GM10266 (cell line): Measurements from ENCODE around the gene TMEM79.

ENCODE experiments used
- DNase-seq: peaks from one replicate; pipeline ENCODE4 v3.0.0; 2012; ENCODE audit errors: extremely low spot score
- TF ChIP-seq, protein P1 (sequence below): IDR thresholded peaks from 2 replicates; pipeline ENCODE4 v1.5.1; 2012; ENCODE audit warnings: mild to moderate bottlenecking, low read depth; ENCODE audit not compliant: control insufficient read depth, insufficient read depth; ENCODE audit errors: missing control alignments

TMEM79 gene, protein sequence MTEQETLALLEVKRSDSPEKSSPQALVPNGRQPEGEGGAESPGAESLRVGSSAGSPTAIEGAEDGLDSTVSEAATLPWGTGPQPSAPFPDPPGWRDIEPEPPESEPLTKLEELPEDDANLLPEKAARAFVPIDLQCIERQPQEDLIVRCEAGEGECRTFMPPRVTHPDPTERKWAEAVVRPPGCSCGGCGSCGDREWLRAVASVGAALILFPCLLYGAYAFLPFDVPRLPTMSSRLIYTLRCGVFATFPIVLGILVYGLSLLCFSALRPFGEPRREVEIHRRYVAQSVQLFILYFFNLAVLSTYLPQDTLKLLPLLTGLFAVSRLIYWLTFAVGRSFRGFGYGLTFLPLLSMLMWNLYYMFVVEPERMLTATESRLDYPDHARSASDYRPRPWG

DNA sequence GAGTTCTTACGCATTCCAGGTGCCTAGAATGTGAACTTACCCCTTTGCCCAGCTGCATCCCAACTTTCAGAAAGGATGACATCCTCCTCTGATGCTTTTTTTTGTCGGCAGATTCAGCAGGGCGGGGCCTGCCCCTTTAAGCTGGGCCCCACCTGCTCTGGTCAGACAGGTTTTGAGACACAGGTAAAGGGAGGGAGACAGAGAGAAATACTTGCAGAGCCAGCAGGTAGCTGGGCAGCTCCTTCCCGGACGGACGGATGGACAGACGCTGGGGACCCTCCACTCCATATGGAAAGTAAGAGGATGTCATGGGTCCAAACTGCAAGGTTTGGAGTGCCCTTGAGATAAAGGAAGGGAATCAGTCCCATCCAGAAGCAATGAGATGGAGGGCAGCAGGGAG, at the start of gene TMEM79:
Gene TMEM79 (plus strand): TSS at position 214 of the 400 bp plus-strand sequence. CDS start 902 bp downstream, outside the sequence.
- no peak for DNase-seq
- TF ChIP-seq, protein P1, sequence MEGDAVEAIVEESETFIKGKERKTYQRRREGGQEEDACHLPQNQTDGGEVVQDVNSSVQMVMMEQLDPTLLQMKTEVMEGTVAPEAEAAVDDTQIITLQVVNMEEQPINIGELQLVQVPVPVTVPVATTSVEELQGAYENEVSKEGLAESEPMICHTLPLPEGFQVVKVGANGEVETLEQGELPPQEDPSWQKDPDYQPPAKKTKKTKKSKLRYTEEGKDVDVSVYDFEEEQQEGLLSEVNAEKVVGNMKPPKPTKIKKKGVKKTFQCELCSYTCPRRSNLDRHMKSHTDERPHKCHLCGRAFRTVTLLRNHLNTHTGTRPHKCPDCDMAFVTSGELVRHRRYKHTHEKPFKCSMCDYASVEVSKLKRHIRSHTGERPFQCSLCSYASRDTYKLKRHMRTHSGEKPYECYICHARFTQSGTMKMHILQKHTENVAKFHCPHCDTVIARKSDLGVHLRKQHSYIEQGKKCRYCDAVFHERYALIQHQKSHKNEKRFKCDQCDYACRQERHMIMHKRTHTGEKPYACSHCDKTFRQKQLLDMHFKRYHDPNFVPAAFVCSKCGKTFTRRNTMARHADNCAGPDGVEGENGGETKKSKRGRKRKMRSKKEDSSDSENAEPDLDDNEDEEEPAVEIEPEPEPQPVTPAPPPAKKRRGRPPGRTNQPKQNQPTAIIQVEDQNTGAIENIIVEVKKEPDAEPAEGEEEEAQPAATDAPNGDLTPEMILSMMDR: no peak

DNA sequence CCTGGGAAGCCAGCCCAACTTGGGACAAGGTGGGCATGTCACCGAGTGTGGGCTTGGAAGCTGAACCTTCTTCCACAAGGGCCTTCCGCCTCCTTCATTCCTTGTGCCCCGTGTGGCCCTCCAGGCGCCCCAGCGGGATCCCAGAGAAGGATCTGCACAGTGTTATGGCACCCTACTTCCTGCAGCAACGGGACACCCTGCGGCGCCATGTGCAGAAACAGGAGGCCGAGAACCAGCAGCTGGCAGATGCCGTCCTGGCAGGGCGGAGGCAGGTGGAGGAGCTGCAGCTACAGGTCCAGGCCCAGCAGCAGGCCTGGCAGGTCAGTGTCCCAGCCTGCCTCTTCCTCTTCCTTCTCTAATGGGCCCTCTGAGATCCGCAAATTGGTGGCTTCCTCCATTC, 48.0 kb upstream of the TMEM79 start:
- no peak for DNase-seq
- TF ChIP-seq, protein P1: no peak

DNA sequence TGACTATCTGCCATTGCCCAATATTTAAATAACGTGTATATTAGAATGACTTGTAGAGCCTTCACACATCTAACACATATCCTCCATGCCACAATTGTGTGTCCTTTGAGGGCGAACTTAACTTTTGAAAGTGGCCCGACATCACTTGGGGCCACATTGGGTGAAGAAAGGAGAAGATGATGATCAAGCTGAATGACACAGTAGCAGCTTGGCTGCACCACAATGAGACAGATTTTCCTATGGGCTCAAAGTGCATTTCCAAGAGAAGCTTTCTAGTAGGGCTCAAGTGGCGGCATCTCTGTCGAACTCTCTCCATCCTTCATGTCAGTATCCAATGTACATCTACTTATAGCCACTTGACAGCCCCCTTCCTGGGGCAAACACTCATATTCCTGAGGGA, 45.9 kb upstream of the TMEM79 start:
- DNase-seq: no peak
- TF ChIP-seq, protein P1: no peak

DNA sequence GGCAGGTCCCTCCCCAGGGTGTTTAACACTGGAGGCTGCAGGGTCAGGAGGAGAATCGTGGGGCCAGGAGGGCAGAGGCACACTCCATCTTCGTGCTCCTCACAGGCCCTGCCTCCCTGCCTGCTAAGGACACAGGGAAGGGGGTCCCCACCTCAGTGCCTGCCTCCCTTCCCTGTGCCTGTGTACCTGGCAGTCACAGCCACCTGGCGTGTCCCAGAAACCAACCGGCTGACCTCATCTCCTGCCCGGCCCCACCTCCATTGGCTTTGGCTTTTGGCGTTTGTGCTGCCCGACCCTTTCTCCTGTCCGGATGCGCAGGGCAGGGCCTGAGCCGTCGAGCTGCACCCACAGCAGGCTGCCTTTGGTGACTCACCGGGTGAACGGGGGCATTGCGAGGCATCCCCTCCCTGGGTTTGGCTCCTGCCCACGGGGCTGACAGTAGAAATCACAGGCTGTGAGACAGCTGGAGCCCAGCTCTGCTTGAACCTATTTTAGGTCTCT, 42.8 kb upstream of the TMEM79 start:
- TF ChIP-seq, protein P1: no peak
- DNase-seq: no peak

DNA sequence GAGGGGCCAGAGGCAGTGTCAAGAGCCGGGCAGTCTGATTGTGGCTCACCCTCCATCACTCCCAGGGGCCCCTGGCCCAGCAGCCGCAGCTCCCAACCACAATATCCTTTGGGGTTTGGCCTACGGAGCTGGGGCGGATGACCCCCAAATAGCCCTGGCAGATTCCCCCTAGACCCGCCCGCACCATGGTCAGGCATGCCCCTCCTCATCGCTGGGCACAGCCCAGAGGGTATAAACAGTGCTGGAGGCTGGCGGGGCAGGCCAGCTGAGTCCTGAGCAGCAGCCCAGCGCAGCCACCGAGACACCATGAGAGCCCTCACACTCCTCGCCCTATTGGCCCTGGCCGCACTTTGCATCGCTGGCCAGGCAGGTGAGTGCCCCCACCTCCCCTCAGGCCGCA, 42.2 kb upstream of the TMEM79 start, which contains the start of gene BGLAP:
Gene BGLAP (plus strand): TSS at position 259 of the 400 bp plus-strand sequence. CDS start 48 bp downstream, at position 307.
- TF ChIP-seq, protein P1: no peak
- no peak for DNase-seq

DNA sequence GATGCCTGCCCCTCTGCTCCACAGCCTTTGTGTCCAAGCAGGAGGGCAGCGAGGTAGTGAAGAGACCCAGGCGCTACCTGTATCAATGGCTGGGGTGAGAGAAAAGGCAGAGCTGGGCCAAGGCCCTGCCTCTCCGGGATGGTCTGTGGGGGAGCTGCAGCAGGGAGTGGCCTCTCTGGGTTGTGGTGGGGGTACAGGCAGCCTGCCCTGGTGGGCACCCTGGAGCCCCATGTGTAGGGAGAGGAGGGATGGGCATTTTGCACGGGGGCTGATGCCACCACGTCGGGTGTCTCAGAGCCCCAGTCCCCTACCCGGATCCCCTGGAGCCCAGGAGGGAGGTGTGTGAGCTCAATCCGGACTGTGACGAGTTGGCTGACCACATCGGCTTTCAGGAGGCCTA, 41.4 kb upstream of the TMEM79 start:
- DNase-seq: no peak
- TF ChIP-seq, protein P1: no peak

DNA sequence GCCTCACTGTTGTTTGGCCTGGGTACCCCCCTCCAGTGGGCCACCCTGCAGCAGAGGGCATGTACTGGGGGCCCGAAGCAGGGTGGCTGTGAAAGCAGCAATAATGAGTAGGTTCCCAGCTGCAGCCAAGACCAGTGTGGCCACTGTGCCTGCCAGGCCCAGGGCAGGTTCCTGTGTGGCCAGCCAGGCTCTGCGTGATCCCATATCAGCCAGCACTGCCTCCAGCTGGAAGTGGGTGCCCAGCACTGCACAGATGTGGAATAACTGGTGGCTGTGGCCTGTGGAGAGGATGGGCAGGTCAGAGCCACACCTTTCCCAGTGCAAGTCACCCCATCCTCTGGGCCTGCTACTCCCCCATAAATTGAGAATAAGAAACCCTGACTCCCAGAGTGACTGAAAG, 40.0 kb upstream of the TMEM79 start:
- DNase-seq: no peak
- TF ChIP-seq, protein P1: no peak
